GM13976 (cell line): ENCODE data around the gene OSBPL5.

ENCODE experiments used
- DNase-seq: peaks from one replicate; pipeline ENCODE4 v3.0.0; 2012; ENCODE audit warnings: low spot score
- in situ Hi-C: fragments of 300-500 bp; cut with MboI; formaldehyde crosslinking; loops from one replicate; pipeline ENCODE4 v1.12.0; 2022; ENCODE audit warnings: low sequenced_read_pairs, mixed read lengths, inconsistent platforms; ENCODE audit not compliant: unreplicated experiment
- TF ChIP-seq, protein P1 (sequence below): IDR thresholded peaks from 2 replicates; pipeline ENCODE4 v1.5.1; 2012; ENCODE audit warnings: borderline replicate concordance, mild to moderate bottlenecking; ENCODE audit not compliant: insufficient read depth; ENCODE audit errors: extremely low read depth, missing control alignments, control extremely low read depth

The OSBPL5 gene

DNA sequence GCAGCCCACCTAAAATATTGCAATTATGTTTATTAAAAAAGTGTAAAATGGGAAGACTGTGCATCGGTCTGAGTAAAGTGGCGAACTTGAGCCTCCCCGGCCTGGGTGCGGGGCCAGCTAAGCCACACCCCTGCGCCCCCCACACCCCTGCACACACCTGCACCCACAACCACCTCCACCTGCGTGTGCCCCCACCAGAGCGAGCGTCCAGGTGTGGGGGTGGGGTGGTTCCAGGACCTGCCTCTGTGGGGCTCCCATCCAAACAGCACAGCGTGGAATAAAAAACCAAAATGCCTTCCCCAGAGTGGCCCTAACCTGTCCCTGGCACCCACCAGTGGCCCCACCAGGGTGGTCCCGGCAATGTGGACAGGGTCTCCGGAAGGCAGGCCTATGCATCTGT lies 77.7 kb downstream of the OSBPL5 start:
- in situ Hi-C loops = no loop called here
- DNase-seq = peak; percentile 15
- TF ChIP-seq, protein P1, sequence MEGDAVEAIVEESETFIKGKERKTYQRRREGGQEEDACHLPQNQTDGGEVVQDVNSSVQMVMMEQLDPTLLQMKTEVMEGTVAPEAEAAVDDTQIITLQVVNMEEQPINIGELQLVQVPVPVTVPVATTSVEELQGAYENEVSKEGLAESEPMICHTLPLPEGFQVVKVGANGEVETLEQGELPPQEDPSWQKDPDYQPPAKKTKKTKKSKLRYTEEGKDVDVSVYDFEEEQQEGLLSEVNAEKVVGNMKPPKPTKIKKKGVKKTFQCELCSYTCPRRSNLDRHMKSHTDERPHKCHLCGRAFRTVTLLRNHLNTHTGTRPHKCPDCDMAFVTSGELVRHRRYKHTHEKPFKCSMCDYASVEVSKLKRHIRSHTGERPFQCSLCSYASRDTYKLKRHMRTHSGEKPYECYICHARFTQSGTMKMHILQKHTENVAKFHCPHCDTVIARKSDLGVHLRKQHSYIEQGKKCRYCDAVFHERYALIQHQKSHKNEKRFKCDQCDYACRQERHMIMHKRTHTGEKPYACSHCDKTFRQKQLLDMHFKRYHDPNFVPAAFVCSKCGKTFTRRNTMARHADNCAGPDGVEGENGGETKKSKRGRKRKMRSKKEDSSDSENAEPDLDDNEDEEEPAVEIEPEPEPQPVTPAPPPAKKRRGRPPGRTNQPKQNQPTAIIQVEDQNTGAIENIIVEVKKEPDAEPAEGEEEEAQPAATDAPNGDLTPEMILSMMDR = no peak

DNA sequence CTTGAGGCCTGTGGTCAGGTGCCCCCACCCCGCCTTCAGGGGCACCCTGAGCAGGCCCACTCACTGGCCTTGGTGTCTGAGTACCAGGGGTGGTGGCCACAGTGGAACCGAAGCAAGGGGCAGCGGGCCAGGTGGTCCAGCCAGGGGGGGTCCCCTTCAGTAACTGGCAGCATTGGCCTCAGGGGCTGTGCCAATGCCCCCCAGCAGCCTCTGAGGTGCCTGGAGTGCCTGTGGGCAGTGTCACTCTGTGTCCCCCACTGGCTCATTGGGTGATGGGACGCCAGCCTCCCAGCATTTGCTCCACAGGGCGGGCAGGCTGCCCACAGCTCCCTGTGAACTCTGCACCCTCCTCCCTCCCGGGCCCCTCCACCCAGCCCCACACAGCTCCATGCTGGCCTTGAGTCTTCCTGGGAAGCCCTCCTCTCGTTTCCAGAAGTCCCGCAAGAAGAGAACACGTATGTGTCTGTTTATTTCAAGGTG lies 78.4 kb downstream of the OSBPL5 start:
- TF ChIP-seq, protein P1 = no peak
- in situ Hi-C loops = no loop called here
- DNase-seq = peak; percentile 22

DNA sequence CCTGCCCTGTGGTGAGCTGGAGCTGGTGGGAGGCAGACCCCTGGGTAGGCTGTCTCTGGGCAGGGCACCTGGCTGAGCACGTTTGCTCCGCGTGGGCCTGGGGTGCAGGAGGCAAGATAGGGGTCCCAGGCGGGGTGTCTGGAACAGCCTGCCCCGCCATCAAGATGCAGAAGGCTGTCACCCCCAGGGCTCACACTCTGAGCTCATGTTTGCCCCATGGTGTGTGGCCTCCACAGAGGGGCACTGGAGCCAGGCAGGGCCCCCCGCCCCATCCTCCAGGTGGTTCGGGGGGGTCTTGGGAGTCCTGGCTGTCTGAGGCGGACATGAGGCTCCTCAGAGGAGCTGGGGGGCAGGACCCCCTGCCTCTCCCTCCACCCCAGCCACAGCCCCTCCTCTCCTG lies 79.0 kb downstream of the OSBPL5 start:
- DNase-seq = peak; percentile 22
- in situ Hi-C loops = no loop called here
- TF ChIP-seq, protein P1 = no peak

DNA sequence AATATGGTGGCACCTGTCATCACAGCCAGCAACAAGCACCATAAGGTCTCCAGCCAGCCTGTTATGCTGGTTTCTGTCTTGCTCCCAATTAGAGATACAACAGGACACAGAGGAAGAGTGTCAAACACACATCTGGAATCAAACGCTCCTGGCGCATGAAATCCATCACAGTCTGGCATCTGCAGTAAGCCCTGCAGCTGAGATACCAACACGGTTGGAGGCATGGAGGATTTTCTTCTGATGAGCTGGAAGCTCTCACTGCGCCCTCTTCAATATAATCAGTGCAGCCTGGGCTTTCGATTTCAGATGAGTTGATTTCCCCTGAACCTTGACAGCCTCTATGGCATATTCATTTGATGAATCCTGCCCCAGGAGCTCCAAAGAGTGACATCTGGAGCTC lies 80.1 kb downstream of the OSBPL5 start:
- TF ChIP-seq, protein P1 = no peak
- DNase-seq = no peak
- in situ Hi-C loops = no loop called here

DNA sequence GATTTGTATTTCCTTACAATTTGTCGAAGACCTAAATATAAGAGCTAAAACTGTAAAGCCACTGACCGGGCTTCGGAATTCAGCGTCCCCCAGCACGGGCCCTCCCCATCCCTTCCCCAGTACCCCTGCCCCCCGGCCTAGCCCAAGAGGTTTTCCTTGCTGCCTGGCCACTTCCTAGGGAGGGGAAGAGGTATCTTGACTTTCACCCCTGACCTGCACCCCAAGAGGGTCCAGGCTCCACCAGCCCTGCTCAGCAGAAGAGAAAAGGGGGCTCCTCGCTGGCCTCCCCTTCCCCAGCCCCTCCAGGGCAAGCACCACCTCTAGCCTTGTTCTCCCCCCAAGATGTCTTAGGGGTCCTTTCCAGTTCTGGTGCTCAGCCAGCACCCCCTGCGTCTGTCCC lies 81.8 kb downstream of the OSBPL5 start:
- TF ChIP-seq, protein P1 = no peak
- DNase-seq = no peak
- in situ Hi-C loops = no loop called here

DNA sequence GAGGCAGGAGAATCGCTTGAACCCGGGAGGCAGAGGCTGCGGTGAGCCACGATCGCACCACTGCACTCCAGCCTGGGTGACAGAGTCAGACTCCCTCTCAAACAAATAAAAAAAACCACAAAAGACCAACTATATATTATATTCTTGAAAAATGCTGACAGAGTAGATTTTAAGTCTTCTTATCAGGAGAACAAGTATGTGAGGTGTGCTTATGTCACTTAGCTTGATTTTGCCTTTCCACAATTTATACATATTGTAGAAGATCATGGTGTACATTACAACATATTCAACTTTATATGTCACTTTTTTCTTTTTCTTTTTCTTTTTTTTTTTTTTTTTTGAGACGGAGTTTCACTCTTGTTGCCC lies 83.7 kb downstream of the OSBPL5 start:
- no peak for DNase-seq
- TF ChIP-seq, protein P1 = no peak
- in situ Hi-C loops = no loop called here
